ES-I3 (cell line): ENCODE results near the gene THSD4.

Experiments
- H3K36me3 ChIP-seq: 2 replicates; pipeline ENCODE4 v1.6.1; 2013; ENCODE audit warnings: mild to moderate bottlenecking, low read length, control low read depth, moderate library complexity; ENCODE audit not compliant: insufficient read depth
- H3K4me1 ChIP-seq: 2 replicates; pipeline ENCODE4 v1.6.1; 2013; ENCODE audit warnings: mild to moderate bottlenecking, control low read depth, low read length; ENCODE audit not compliant: insufficient read depth
- H3K9ac ChIP-seq: 2 replicates; pipeline ENCODE4 v1.6.1; 2013; ENCODE audit warnings: low read depth, mild to moderate bottlenecking, low read length, moderate library complexity
- H3K9me3 ChIP-seq: 2 replicates; pipeline ENCODE4 v1.6.1; 2013; ENCODE audit warnings: mild to moderate bottlenecking, low read length, moderate library complexity; ENCODE audit not compliant: control insufficient read depth, insufficient read depth

The THSD4 gene

GRCh38 chr15:71232411-71232810 is 117.1 kb downstream of the THSD4 start:
- no peaks in the 10 kb centered on the region for H3K9me3 ChIP-seq
- no peaks in the 10 kb centered on the region for H3K36me3 ChIP-seq
- H3K4me1 ChIP-seq: peaks cover 3% of the 10 kb centered on the region; the same call in 1 of the 2 replicates

GRCh38 chr15:71237456-71238188 is 122.4 kb downstream of the THSD4 start:
- Histone ChIP-seq H3K9ac (no peak overlapping the region), H3K9me3 (no peaks in the 10 kb centered on the region), H3K4me1 (peaks cover 27% of the 10 kb centered on the region), H3K36me3 (no peaks in the 10 kb centered on the region)

More at GRCh38 chr15:71232411-71232810, 117.1 kb downstream of the THSD4 start:
- H3K9ac ChIP-seq: no peak overlapping the region

GRCh38 chr15:71238926-71239325 is 123.7 kb downstream of the THSD4 start:
- Histone ChIP-seq H3K9me3 (no peaks in the 10 kb centered on the region), H3K9ac (no peak overlapping the region), H3K36me3 (no peaks in the 10 kb centered on the region), H3K4me1 (peaks cover 27% of the 10 kb centered on the region)

- Histone ChIP-seq H3K9ac (no peak overlapping the region), H3K9me3 (no peaks in the 10 kb centered on the region), H3K36me3 (no peaks in the 10 kb centered on the region), H3K4me1 (peaks cover 27% of the 10 kb centered on the region)
These were observed 124.5 kb downstream of the THSD4 start for GRCh38 chr15:71239592-71240364.

- H3K9ac ChIP-seq: no peak overlapping the region
- H3K36me3 ChIP-seq: no peaks in the 10 kb centered on the region
- H3K9me3 ChIP-seq: no peaks in the 10 kb centered on the region
- peaks cover 27% of the 10 kb centered on the region for H3K4me1 ChIP-seq
These were observed 127.0 kb downstream of the THSD4 start for GRCh38 chr15:71242292-71242691.

GRCh38 chr15:71244250-71244649 is 129.0 kb downstream of the THSD4 start:
- peaks cover 9% of the 10 kb centered on the region for H3K4me1 ChIP-seq

GRCh38 chr15:71245588-71245987 is 130.3 kb downstream of the THSD4 start:
- H3K4me1 ChIP-seq: no peaks in the 10 kb centered on the region
- H3K9ac ChIP-seq: no peak overlapping the region
- H3K36me3 ChIP-seq: no peaks in the 10 kb centered on the region
- H3K9me3 ChIP-seq: no peaks in the 10 kb centered on the region

More at GRCh38 chr15:71244250-71244649, 129.0 kb downstream of the THSD4 start:
- no peaks in the 10 kb centered on the region for H3K9me3 ChIP-seq
- H3K36me3 ChIP-seq: no peaks in the 10 kb centered on the region
- no peak overlapping the region for H3K9ac ChIP-seq

- Histone ChIP-seq H3K9ac (no peak overlapping the region), H3K9me3 (no peaks in the 10 kb centered on the region), H3K4me1 (no peaks in the 10 kb centered on the region), H3K36me3 (no peaks in the 10 kb centered on the region)
These were observed 133.1 kb downstream of the THSD4 start for GRCh38 chr15:71248386-71248785.

GRCh38 chr15:71249986-71250385 is 134.7 kb downstream of the THSD4 start:
- Histone ChIP-seq H3K4me1 (no peaks in the 10 kb centered on the region), H3K36me3 (no peaks in the 10 kb centered on the region), H3K9me3 (no peaks in the 10 kb centered on the region), H3K9ac (no peak overlapping the region)

GRCh38 chr15:71250936-71251583 is 135.8 kb downstream of the THSD4 start:
- no peaks in the 10 kb centered on the region for H3K36me3 ChIP-seq
- H3K9me3 ChIP-seq: no peaks in the 10 kb centered on the region
- no peaks in the 10 kb centered on the region for H3K4me1 ChIP-seq
- no peak overlapping the region for H3K9ac ChIP-seq

GRCh38 chr15:71251584-71252043 is 136.3 kb downstream of the THSD4 start:
- Histone ChIP-seq H3K36me3 (no peaks in the 10 kb centered on the region), H3K9ac (no peak overlapping the region), H3K4me1 (no peaks in the 10 kb centered on the region), H3K9me3 (no peaks in the 10 kb centered on the region)

GRCh38 chr15:71252044-71252739 is 136.9 kb downstream of the THSD4 start:
- no peak overlapping the region for H3K9ac ChIP-seq
- no peaks in the 10 kb centered on the region for H3K9me3 ChIP-seq
- H3K4me1 ChIP-seq: no peaks in the 10 kb centered on the region
- H3K36me3 ChIP-seq: no peaks in the 10 kb centered on the region

- H3K9ac ChIP-seq: no peak overlapping the region
- H3K36me3 ChIP-seq: no peaks in the 10 kb centered on the region
- no peaks in the 10 kb centered on the region for H3K9me3 ChIP-seq
- H3K4me1 ChIP-seq: no peaks in the 10 kb centered on the region
These were observed 137.4 kb downstream of the THSD4 start for GRCh38 chr15:71252740-71253047.

- Histone ChIP-seq H3K4me1 (no peaks in the 10 kb centered on the region), H3K9me3 (no peaks in the 10 kb centered on the region), H3K36me3 (no peaks in the 10 kb centered on the region), H3K9ac (no peak overlapping the region)
These were observed 139.2 kb downstream of the THSD4 start for GRCh38 chr15:71254491-71254890.
